ENCODE results near the gene ST6GALNAC1. TPM values are rescaled to one million over a fixed set of nuclear protein-coding genes. Genes with fewer than 3 reads are reported as not detected.

The ST6GALNAC1 gene
- total and polyA plus RNA-seq, 2 of the 13 experiments (the other 11 are each of a cell fraction or from before 2014, with no cell fraction given): not detected

- TF ChIP-seq RARA (CRISPR knock-in tag; IDR thresholded peaks at IDR 0.05) (0 out of 2 replicates have a peak, but pooled peaks have one; percentile 21), FOXP1 (IDR thresholded peaks at IDR 0.05) (no peak), FOXP1 (CRISPR knock-in tag; IDR thresholded peaks at IDR 0.05) (no peak), GABPB1 (CRISPR knock-in tag; IDR thresholded peaks at IDR 0.05) (peak; percentile 58; the same call in 1 of the 2 replicates), ZNF678 (CRISPR knock-in tag; IDR thresholded peaks at IDR 0.05) (no peak), ZNF850 (CRISPR knock-in tag; conservative IDR thresholded peaks at IDR 0.05) (0 out of 2 replicates have a peak, but pooled peaks have one; percentile 20), HNF4G (IDR thresholded peaks at IDR 0.05; ENCODE audit: borderline replicate concordance, low read depth, low read length) (no peak), HNF4G (CRISPR knock-in tag; IDR thresholded peaks at IDR 0.05; ENCODE audit: borderline replicate concordance, low read depth) (no peak), ARID5B (CRISPR knock-in tag; IDR thresholded peaks at IDR 0.05) (peak; percentile 32; the same call in 1 of the 2 replicates), SMC3 (IDR thresholded peaks at IDR 0.05; ENCODE audit: low read length) (peak; percentile 62; the same call in 1 of the 2 replicates), SAP130 (CRISPR knock-in tag; IDR thresholded peaks at IDR 0.05; ENCODE audit: low read depth) (peak; percentile 52), MED1 (CRISPR knock-in tag; IDR thresholded peaks at IDR 0.05) (peak; percentile 34; the same call in 1 of the 2 replicates), ZNF501 (CRISPR knock-in tag; IDR thresholded peaks at IDR 0.05) (0 out of 2 replicates have a peak, but pooled peaks have one; percentile 30), MAZ (IDR thresholded peaks at IDR 0.05; ENCODE audit: borderline replicate concordance, low read depth, low read length) (no peak), MAZ (CRISPR knock-in tag; IDR thresholded peaks at IDR 0.05; ENCODE audit: low read depth) (peak; percentile 56; the same call in 1 of the 2 replicates), LCORL (IDR thresholded peaks at IDR 0.05) (no peak), LCORL (CRISPR knock-in tag; IDR thresholded peaks at IDR 0.05) (peak; percentile 67; the same call in 1 of the 2 replicates)
- TF ChIP-seq, protein P1, sequence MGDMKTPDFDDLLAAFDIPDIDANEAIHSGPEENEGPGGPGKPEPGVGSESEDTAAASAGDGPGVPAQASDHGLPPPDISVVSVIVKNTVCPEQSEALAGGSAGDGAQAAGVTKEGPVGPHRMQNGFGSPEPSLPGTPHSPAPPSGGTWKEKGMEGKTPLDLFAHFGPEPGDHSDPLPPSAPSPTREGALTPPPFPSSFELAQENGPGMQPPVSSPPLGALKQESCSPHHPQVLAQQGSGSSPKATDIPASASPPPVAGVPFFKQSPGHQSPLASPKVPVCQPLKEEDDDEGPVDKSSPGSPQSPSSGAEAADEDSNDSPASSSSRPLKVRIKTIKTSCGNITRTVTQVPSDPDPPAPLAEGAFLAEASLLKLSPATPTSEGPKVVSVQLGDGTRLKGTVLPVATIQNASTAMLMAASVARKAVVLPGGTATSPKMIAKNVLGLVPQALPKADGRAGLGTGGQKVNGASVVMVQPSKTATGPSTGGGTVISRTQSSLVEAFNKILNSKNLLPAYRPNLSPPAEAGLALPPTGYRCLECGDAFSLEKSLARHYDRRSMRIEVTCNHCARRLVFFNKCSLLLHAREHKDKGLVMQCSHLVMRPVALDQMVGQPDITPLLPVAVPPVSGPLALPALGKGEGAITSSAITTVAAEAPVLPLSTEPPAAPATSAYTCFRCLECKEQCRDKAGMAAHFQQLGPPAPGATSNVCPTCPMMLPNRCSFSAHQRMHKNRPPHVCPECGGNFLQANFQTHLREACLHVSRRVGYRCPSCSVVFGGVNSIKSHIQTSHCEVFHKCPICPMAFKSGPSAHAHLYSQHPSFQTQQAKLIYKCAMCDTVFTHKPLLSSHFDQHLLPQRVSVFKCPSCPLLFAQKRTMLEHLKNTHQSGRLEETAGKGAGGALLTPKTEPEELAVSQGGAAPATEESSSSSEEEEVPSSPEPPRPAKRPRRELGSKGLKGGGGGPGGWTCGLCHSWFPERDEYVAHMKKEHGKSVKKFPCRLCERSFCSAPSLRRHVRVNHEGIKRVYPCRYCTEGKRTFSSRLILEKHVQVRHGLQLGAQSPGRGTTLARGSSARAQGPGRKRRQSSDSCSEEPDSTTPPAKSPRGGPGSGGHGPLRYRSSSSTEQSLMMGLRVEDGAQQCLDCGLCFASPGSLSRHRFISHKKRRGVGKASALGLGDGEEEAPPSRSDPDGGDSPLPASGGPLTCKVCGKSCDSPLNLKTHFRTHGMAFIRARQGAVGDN (CRISPR knock-in tag; IDR thresholded peaks at IDR 0.05): peak; percentile 62
- TF ChIP-seq, protein P2, sequence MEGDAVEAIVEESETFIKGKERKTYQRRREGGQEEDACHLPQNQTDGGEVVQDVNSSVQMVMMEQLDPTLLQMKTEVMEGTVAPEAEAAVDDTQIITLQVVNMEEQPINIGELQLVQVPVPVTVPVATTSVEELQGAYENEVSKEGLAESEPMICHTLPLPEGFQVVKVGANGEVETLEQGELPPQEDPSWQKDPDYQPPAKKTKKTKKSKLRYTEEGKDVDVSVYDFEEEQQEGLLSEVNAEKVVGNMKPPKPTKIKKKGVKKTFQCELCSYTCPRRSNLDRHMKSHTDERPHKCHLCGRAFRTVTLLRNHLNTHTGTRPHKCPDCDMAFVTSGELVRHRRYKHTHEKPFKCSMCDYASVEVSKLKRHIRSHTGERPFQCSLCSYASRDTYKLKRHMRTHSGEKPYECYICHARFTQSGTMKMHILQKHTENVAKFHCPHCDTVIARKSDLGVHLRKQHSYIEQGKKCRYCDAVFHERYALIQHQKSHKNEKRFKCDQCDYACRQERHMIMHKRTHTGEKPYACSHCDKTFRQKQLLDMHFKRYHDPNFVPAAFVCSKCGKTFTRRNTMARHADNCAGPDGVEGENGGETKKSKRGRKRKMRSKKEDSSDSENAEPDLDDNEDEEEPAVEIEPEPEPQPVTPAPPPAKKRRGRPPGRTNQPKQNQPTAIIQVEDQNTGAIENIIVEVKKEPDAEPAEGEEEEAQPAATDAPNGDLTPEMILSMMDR (CRISPR knock-in tag; IDR thresholded peaks at IDR 0.05): peak; percentile 93
Measured at GRCh38 chr17:76623271-76624146, 20.0 kb downstream of the ST6GALNAC1 start (continued).

All from HepG2 (cell line).